ENCODE results near the gene RAB25. TPM values are rescaled to one million over a fixed set of nuclear protein-coding genes. Genes with fewer than 3 reads are reported as not detected.

RAB25 gene
- total and polyA plus RNA-seq, 2 of the 13 experiments (the other 11 are each of a cell fraction or from before 2014, with no cell fraction given): 0.20 to 0.22 TPM

- 66% methylated on average over 3 of the region's 3 CpGs for WGBS (ENCODE audit: low lambda C conversion rate)
- no peak for FAIRE-seq
- H3K9ac ChIP-seq (ENCODE audit: insufficient read depth, low read depth, low read length): peak overlapping the region; percentile 48
- peak overlapping the region; percentile 91 for H3K27ac ChIP-seq (ENCODE audit: extremely low read length, insufficient read depth, low read length)
- BruUV-seq (replicated peaks): no TSS peak
- H3K79me2 ChIP-seq (ENCODE audit: insufficient read depth, low read length): peaks cover 95% of the 10 kb centered on the region
- ChIA-PET POLR2A (interaction anchor here (1.0 to 4.8 kb wide), 7 partner anchors 9 to 218 kb away, joined by 3 to 108 read pairs (median 7); partner anchors contain the start of genes CCT3, MEX3A, PMF1 and TSACC), CTCF (ENCODE audit: low intra/inter-chr PET ratio, low total read pairs) (no interaction called here)
- ATAC-seq: no peak
- peaks cover 0 to 7% of the 10 kb centered on the region in 2 experiments; a peak in 4 of 5 replicates for H3K36me3 ChIP-seq (replicated peaks in 1 of 2; ENCODE audit: control insufficient read depth in 1 of 2, insufficient read depth in 2 of 2, low read length in 2 of 2)
- DNase-seq (ENCODE audit: low spot score): no peak
- peak overlapping the region; percentile 68 for H3K4me2 ChIP-seq (ENCODE audit: low read depth, low read length)
- no peaks in the 10 kb centered on the region; a peak in 1 of 5 replicates for H3K27me3 ChIP-seq (ENCODE audit: control insufficient read depth in 1 of 2, insufficient read depth in 2 of 2, low read length in 2 of 2)
- H3K4me1 ChIP-seq (ENCODE audit: insufficient read depth, low read length): peaks cover 85% of the 10 kb centered on the region
- H3K4me3 ChIP-seq (replicated peaks in 1 of 3; ENCODE audit: insufficient read depth in 1 of 3, low read depth in 2 of 3, low read length in 3 of 3): peak overlapping the region in 1 of 3 experiments; percentile 38; a peak in 2 of 6 replicates
- H3K9me3 ChIP-seq (ENCODE audit: low read length): no peaks in the 10 kb centered on the region
- in situ Hi-C loops (cut with HindIII; ENCODE audit: extremely low pct_ligation_motif_present, low pct_unique_long_range_greater_than_20kb): no loop called here
- intact Hi-C loops (cut with micrococcal nuclease; ENCODE audit: unreplicated experiment): no loop called here
- no peak overlapping the region for H2AFZ ChIP-seq (ENCODE audit: low read length)
- peaks cover 6% of the 10 kb centered on the region; the same call in 1 of the 2 replicates for H4K20me1 ChIP-seq (ENCODE audit: insufficient read depth, low read length)
- TF ChIP-seq MIER3 (CRISPR knock-in tag; IDR thresholded peaks at IDR 0.05; ENCODE audit: borderline replicate concordance) (no peak), ATF3 (CRISPR knock-in tag; IDR thresholded peaks at IDR 0.05) (peak; percentile 27; the same call in 1 of the 2 replicates), GABPB1 (CRISPR knock-in tag; IDR thresholded peaks at IDR 0.05) (0 out of 2 replicates have a peak, but pooled peaks have one; percentile 31), JUN (CRISPR knock-in tag; IDR thresholded peaks at IDR 0.05) (peak; percentile 54), SRSF1 (optimal IDR thresholded peaks at IDR 0.05; ENCODE audit: low read depth, low read length) (no peak), GRHL1 (CRISPR knock-in tag; conservative IDR thresholded peaks at IDR 0.05) (no peak), KLF16 (CRISPR knock-in tag; IDR thresholded peaks at IDR 0.05) (0 out of 4 replicates have a peak, but pooled peaks of 1 of the 2 experiments have one; percentile 16), DPF2 (CRISPR knock-in tag; IDR thresholded peaks at IDR 0.05; ENCODE audit: borderline replicate concordance, low read depth) (no peak), GATA4 (IDR thresholded peaks at IDR 0.05; ENCODE audit: borderline replicate concordance, low read depth) (no peak), SAP130 (CRISPR knock-in tag; IDR thresholded peaks at IDR 0.05; ENCODE audit: low read depth) (peak; percentile 52), SMC3 (IDR thresholded peaks at IDR 0.05; ENCODE audit: low read length) (peak; percentile 1; the same call in 1 of the 2 replicates), TP53 (CRISPR knock-in tag; conservative IDR thresholded peaks at IDR 0.05) (no peak), RARG (CRISPR knock-in tag; IDR thresholded peaks at IDR 0.05; ENCODE audit: low read depth) (no peak), ZNF547 (CRISPR knock-in tag; IDR thresholded peaks at IDR 0.05) (no peak)
Observed at GRCh38 chr1:156119503-156120209, 58.7 kb downstream of the RAB25 start.
